ENCODE results near the gene CRELD1. TPM values are rescaled to one million over a fixed set of nuclear protein-coding genes. Genes with fewer than 3 reads are reported as not detected.

CRELD1 gene
- polyA plus RNA-seq, 1 experiment = 29.5 TPM

- no peaks in the 10 kb centered on the region for H3K27me3 ChIP-seq (ENCODE audit: control insufficient read depth, insufficient read depth, low read length)
- peak; percentile 49 for TF ChIP-seq CTCF (IDR thresholded peaks at IDR 0.05; ENCODE audit: low read depth, low read length)
- POLR2A ChIA-PET = interaction anchor here (0.8 to 1.6 kb wide), 8 partner anchors 14 to 155 kb away, joined by 3 to 22 read pairs (median 4); partner anchors contain the start of genes ARPC4, CRELD1 and TADA3
- H3K27ac ChIP-seq (ENCODE audit: low read depth, low read length) = no peak overlapping the region
- peak overlapping the region; percentile 64 for H3K4me3 ChIP-seq (ENCODE audit: low read depth, low read length)
- DNase-seq (ENCODE audit: low read depth, low spot score) = no peak
- CTCF ChIA-PET = interaction anchor here (0.6 to 2.9 kb wide), 33 partner anchors 8 to 355 kb away, joined by 3 to 43 read pairs (median 5); partner anchors contain the start of genes CRELD1 and EMC3
- H3K9me3 ChIP-seq (ENCODE audit: control insufficient read depth, insufficient read depth, low read length) = no peaks in the 10 kb centered on the region; the same call in 1 of the 2 replicates
These were observed 13.7 kb downstream of the CRELD1 start for GRCh38 chr3:9947025-9947995.

GRCh38 chr3:9948586-9948985, 15.0 kb downstream of the CRELD1 start:
- H3K27ac ChIP-seq (ENCODE audit: low read depth, low read length) = no peak overlapping the region
- no peak for DNase-seq (ENCODE audit: low read depth, low spot score)
- ChIA-PET CTCF (no interaction called here), POLR2A (no interaction called here)
- no peak for TF ChIP-seq CTCF (IDR thresholded peaks at IDR 0.05; ENCODE audit: low read depth, low read length)
- H3K27me3 ChIP-seq (ENCODE audit: control insufficient read depth, insufficient read depth, low read length) = no peaks in the 10 kb centered on the region
- H3K4me3 ChIP-seq (ENCODE audit: low read depth, low read length) = no peak overlapping the region
- H3K9me3 ChIP-seq (ENCODE audit: control insufficient read depth, insufficient read depth, low read length) = no peaks in the 10 kb centered on the region; the same call in 1 of the 2 replicates

GRCh38 chr3:9949115-9949514, 15.5 kb downstream of the CRELD1 start:
- Histone ChIP-seq H3K9me3 (ENCODE audit: control insufficient read depth, insufficient read depth, low read length) (no peaks in the 10 kb centered on the region; the same call in 1 of the 2 replicates), H3K27me3 (ENCODE audit: control insufficient read depth, insufficient read depth, low read length) (no peaks in the 10 kb centered on the region), H3K27ac (ENCODE audit: low read depth, low read length) (no peak overlapping the region), H3K4me3 (ENCODE audit: low read depth, low read length) (no peak overlapping the region)
- ChIA-PET CTCF (no interaction called here), POLR2A (interaction anchor here (0.9 kb wide), 1 partner anchor 28 kb away, joined by 9 read pairs; no protein-coding TSS in a partner anchor)
- no peak for TF ChIP-seq CTCF (IDR thresholded peaks at IDR 0.05; ENCODE audit: low read depth, low read length)
- no peak for DNase-seq (ENCODE audit: low read depth, low spot score)

- Histone ChIP-seq H3K27ac (ENCODE audit: low read depth, low read length) (no peak overlapping the region), H3K4me3 (ENCODE audit: low read depth, low read length) (no peak overlapping the region), H3K27me3 (ENCODE audit: control insufficient read depth, insufficient read depth, low read length) (no peaks in the 10 kb centered on the region), H3K9me3 (ENCODE audit: control insufficient read depth, insufficient read depth, low read length) (no peaks in the 10 kb centered on the region; the same call in 1 of the 2 replicates)
- ChIA-PET CTCF (no interaction called here), POLR2A (interaction anchor here (0.9 kb wide), 1 partner anchor 27 kb away, joined by 9 read pairs; no protein-coding TSS in a partner anchor)
- TF ChIP-seq CTCF (IDR thresholded peaks at IDR 0.05; ENCODE audit: low read depth, low read length) = no peak
- DNase-seq (ENCODE audit: low read depth, low spot score) = no peak
These were observed 16.0 kb downstream of the CRELD1 start for GRCh38 chr3:9949626-9950025.

Measured in AG04450 (cell line).